Umbilical cord (tissue), 2 donors: Measurements from ENCODE around the gene MCC. TPM values are rescaled to one million over a fixed set of nuclear protein-coding genes. Genes with fewer than 3 reads are reported as not detected.
"Not testable (repeated sequence)": the region's sequence is repeated elsewhere in the genome, so short reads cannot be mapped to it uniquely, and the experiment has no call there.

ENCODE experiments used
- DNase-seq: peaks from one replicate; pipeline ENCODE4 v3.0.0-alpha.2; 2015; ENCODE audit warnings: low spot score
- total RNA-seq: library from RNA; depleted of rRNA; stranded (reverse); fragments of >200 nt; gene quantifications from one replicate; pipeline ENCODE4 v1.2.3, GENCODE V29; 2014; ENCODE audit warnings: low replicate concordance; ENCODE audit not compliant: insufficient read depth

MCC gene
- total RNA-seq, 1 donor from 2014 or later = 65.2 TPM

GRCh38 chr5:113084402-113085083 lies 403.7 kb downstream of the MCC start:
- no peak for DNase-seq

GRCh38 chr5:113083481-113083880 lies 404.8 kb downstream of the MCC start:
- peak; percentile 83 for DNase-seq

GRCh38 chr5:113082547-113082905 lies 405.7 kb downstream of the MCC start:
- no peak for DNase-seq

DNA sequence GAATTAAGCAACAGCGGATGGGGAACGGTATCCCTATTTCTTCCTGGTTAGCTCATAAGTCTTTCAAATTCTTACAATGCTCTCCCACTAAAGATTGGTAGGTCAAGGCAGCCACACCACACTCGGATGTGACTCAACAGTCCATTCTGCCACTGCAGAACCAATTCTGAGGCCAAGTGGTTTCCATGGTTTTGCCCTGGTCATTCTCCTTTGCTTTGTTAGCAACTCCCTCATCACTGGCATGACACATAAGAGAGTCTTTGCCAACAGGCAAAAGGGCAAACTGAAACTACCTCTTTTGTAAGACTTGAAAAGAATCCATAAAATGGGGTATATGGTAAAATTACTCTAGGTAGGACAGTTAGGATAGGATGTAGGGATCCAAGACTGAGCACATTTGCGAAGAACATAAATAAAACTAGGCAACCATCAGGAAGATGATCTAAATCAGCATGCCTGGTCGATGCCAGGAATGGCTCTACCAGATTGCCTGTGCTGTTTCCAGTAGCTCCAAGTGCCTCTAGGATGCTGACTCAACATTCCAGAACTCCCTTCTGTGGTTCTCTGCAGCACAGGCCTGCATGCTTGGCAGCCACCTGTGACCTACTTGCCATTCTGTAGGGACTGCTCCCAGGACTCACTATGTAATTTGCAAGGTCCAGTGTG lies 406.2 kb downstream of the MCC start:
- no peak for DNase-seq

DNA sequence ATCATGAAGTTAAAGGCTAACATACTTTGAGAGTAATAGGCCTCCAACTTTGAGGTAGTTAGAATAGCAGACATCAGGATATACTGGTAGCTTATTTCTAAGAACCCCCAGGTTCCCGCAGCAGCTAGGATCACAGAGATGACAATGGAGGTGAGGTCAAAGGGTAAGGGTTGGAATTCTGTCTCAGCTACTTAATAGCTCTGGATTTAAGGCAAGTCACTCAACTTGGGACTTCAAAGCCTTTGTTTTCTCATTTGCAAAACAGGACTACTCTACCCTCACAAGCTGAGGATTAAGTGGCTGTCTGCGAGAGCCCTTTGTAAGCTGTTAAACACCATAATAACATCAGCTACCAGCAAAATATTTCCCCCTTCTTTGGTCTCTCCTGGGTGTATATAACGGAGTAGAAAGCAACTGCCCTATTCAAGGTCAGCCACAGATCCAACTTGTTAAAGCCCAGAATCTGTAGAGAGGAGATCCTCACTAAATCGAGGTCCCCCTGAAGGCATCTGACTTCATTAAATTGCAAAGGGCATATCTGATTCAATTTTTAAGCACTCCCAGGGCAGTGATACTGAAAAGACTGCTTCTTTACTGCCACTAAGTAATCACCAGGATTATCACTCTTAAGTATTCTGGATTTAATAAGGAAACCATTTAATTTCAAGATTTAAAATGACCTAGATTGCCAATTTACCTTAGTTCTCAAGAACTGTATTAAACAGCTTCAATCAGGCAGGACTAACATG lies 407.0 kb downstream of the MCC start:
- DNase-seq = no peak

DNA sequence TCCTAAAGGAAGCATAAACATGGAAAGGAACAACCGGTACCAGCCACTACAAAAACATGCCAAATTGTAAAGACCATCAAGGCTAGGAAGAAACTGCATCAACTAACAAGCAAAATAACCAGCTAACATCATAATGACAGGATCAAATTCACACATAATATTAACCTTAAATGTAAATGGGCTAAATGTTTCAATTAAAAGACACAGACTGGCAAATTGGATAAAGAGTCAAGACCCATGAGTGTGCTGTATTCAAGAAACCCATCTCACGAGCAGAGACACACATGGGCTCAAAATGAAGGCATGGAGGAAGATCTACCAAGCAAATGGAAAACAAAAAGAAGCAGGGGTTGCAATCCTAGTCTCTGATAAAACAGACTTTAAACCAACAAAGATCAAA lies 411.6 kb downstream of the MCC start:
- DNase-seq = not testable (repeated sequence)

- DNase-seq = no peak
These were observed 413.2 kb downstream of the MCC start for GRCh38 chr5:113075019-113075418.

GRCh38 chr5:113073629-113074034 lies 414.6 kb downstream of the MCC start:
- DNase-seq = not testable (repeated sequence)

- DNase-seq = no peak
These were observed 416.9 kb downstream of the MCC start for GRCh38 chr5:113071401-113071800.

- DNase-seq = no peak
These were observed 417.4 kb downstream of the MCC start for GRCh38 chr5:113070901-113071300.

DNA sequence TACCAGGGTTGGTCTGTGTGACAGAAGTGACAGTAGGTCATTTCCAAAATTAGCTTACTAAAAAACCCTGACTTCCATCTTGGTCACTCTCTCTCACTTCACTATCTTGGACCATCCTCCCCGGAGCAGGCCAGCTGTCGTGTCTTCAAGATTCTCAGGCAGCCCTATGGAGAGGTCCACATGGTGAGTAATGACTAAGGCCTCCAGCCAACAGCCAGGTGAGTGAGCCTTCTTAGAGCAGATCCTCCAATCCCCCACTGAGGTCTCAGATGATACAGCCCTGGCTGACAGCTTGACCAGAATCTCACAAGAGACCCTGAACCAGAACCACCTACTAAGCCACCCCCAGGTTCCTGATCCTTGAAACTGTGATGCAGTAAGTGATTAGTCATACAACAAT lies 419.7 kb downstream of the MCC start:
- DNase-seq = no peak

GRCh38 chr5:113067635-113068344 lies 420.5 kb downstream of the MCC start:
- no peak for DNase-seq

DNA sequence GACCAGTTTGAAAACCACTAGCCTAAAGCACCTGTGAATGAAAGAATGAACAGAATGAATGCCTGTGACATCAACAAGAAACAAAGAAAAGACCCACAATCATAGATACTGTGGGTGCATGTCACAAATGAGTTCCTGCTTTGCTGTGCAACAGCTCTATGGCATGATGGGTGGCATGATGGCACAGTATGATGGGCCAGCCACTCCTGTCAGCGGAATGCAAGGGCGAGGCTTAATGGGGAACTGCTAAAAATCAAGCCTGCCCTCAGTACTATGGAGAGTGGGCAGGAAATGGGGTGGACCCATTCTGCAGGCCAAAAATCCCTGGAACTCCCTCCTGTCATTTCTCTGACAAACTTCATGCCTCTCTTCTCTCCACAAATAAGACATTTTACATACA lies 422.6 kb downstream of the MCC start:
- no peak for DNase-seq

- DNase-seq = no peak
These were observed 423.4 kb downstream of the MCC start for GRCh38 chr5:113064806-113065205.

- DNase-seq = no peak
These were observed 424.3 kb downstream of the MCC start for GRCh38 chr5:113063927-113064326.

GRCh38 chr5:113062869-113063508 lies 425.3 kb downstream of the MCC start:
- DNase-seq = no peak

DNA sequence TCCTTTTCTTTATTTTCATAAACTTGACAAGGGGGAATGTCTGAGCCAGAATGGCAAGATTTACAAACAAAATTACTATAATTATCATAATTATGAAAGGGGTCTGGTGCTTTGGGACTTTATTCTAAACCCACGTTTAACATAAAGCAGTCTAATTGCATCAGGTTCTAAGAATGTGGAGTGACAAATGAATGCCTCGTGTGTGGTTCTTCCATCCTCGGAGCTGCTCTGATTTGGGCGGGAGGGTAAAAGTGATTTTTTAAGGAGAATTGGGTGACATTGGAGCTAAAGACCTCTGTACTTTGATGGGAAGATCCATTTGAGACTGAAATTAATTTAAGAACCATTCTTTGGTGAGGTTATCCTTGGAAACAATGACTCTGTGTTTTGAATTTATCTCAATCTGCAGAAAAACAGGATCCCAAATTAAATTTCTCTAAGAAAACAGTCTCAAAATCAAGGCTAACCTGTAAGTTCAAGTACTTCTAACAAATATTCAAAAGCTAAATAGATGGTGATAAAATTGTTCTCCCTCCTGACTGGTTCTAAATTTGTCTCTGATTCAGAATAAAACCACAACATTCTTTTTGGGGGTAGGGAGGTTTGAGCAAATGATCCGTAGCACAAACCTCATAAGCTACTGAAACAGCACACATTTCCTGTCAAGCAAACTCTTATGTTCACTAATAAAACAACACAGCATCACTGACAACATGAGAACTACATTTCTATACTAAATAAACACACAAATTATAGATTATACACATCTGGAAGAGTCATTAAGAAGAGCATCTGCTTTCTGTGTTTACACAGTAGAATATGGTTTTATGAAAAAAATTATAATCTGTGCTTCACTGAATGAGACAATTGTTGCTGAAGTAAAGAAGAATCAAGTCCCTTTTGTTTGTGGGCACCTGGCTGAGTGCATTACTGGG lies 426.1 kb downstream of the MCC start:
- DNase-seq = no peak

GRCh38 chr5:113060408-113061025 lies 427.7 kb downstream of the MCC start:
- no peak for DNase-seq

DNA sequence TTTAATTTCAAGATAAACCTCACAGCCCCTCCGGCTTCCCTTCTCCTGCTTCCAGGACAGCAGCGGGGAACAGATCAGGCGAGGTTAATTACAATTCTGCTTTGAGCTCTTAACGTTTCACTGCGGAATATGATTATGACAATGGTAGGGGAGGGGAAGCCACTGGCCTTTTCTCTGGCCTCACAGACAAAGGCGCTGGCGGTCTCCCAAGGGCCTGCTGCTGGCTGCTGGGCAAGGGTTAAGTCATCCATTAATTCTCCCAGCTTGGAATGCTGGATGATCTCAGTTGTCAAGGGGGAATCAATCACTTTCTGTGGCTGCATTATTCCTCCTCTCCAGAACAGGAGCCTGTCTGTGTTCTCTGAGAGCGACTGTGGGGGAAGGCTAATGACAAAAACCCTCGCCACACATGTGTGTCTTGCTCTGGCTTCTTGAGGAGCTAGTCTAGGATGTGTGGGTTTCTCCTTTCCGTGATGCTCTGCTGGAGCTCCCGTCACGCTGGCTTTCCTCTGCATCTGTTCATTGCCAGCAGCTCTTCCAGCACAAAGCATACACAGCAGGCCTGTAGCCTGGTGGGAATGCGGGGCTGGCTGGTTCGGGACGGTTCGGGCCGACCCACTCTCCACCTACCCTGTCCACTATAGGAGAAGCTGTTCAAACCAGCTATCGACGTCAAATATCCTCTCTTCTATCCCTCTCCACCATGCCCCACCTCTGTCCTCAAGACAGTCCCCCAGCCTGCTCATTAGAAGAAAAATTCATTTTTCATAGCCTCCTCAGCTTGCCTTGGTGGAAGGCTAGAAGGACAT lies 428.8 kb downstream of the MCC start:
- DNase-seq = no peak
